Common myeloid progenitor, CD34-positive (primary cell): ENCODE results near the gene SEPTIN3.
A peak's percentile ranks its signal among the peaks of the same experiment; 100 is the strongest.

ENCODE experiments used
- CTCF ChIA-PET: fragments of 350-600 bp; sonication (Branson Sonifier 250); formaldehyde crosslinking; loops from one replicate; lab custom pipeline; 2021; ENCODE audit warnings: antibody characterized with exemption; lab: Charles Lee
- POLR2A ChIA-PET: fragments of 350-600 bp; sonication (Branson Sonifier 250); formaldehyde crosslinking; loops from one replicate; lab custom pipeline; 2021; ENCODE audit warnings: antibody characterized with exemption; lab: Charles Lee
- DNase-seq, 3 donors: peaks; one replicate each; pipeline versions ENCODE4 v3.0.0 to v3.0.0-alpha.2; 2013
- H3K27ac ChIP-seq, 2 experiments: 1 replicate in 1 of 2; 2 replicates in 1 of 2; pipeline ENCODE4 v1.7.0; 2013; ENCODE audit warnings: inconsistent platforms in 2 of 2, low read length in 2 of 2, mild to moderate bottlenecking in 2 of 2, low read depth in 1 of 2, moderate library complexity in 1 of 2; ENCODE audit not compliant: severe bottlenecking in 2 of 2, insufficient read depth in 1 of 2, poor library complexity in 1 of 2
- H3K27me3 ChIP-seq, 5 experiments: replicated peaks in 2 of 5; 1 replicate in 3 of 5; 2 replicates in 2 of 5; pipeline versions ENCODE4 v1.6.1 to v1.7.0; 2013; ENCODE audit warnings: low read length in 4 of 5, mild to moderate bottlenecking in 2 of 5, moderate library complexity in 2 of 5, inconsistent platforms in 1 of 5; ENCODE audit not compliant: insufficient read depth in 5 of 5, control insufficient read depth in 4 of 5
- H3K36me3 ChIP-seq, 4 experiments: 1 replicate in 2 of 4; 2 replicates in 2 of 4; pipeline versions ENCODE4 v1.6.1 to v1.7.0; 2013; ENCODE audit warnings: low read length in 3 of 4, control low read depth in 1 of 4, mild to moderate bottlenecking in 1 of 4; ENCODE audit not compliant: control insufficient read depth in 4 of 4, insufficient read depth in 4 of 4
- H3K4me1 ChIP-seq, 4 experiments: 1 replicate in 3 of 4; 2 replicates in 1 of 4; pipeline versions ENCODE4 v1.6.1 to v1.7.1; 2013; ENCODE audit warnings: low read length in 3 of 4, mild to moderate bottlenecking in 3 of 4, control low read depth in 1 of 4, inconsistent platforms in 1 of 4, moderate library complexity in 1 of 4; ENCODE audit not compliant: control insufficient read depth in 4 of 4, insufficient read depth in 4 of 4; ENCODE audit errors: control extremely low read depth in 1 of 4
- H3K4me3 ChIP-seq, 7 experiments: 1 replicate in 4 of 7; 2 replicates in 3 of 7; pipeline versions ENCODE4 v1.5.1 to v1.7.0; 2013; ENCODE audit warnings: mild to moderate bottlenecking in 7 of 7, low read length in 6 of 7, moderate library complexity in 6 of 7, inconsistent platforms in 2 of 7, low read depth in 2 of 7, control low read depth in 1 of 7; ENCODE audit not compliant: insufficient read depth in 4 of 7, control insufficient read depth in 1 of 7; ENCODE audit errors: extremely low read depth in 1 of 7
- H3K9me3 ChIP-seq, 5 experiments: 1 replicate in 4 of 5; 2 replicates in 1 of 5; pipeline versions ENCODE4 v1.6.1 to v1.7.1; 2013; ENCODE audit warnings: low read length in 4 of 5, mild to moderate bottlenecking in 2 of 5, inconsistent platforms in 1 of 5, low read depth in 1 of 5, moderate library complexity in 1 of 5; ENCODE audit not compliant: control insufficient read depth in 4 of 5, insufficient read depth in 2 of 5; ENCODE audit errors: control extremely low read depth in 1 of 5
- WGBS: methylation state at CpG from one replicate; pipeline ENCODE4 v1.1.5; 2013; ENCODE audit not compliant: insufficient coverage; 5-methylcytosine and 5-hydroxymethylcytosine counted together

The SEPTIN3 gene

DNA sequence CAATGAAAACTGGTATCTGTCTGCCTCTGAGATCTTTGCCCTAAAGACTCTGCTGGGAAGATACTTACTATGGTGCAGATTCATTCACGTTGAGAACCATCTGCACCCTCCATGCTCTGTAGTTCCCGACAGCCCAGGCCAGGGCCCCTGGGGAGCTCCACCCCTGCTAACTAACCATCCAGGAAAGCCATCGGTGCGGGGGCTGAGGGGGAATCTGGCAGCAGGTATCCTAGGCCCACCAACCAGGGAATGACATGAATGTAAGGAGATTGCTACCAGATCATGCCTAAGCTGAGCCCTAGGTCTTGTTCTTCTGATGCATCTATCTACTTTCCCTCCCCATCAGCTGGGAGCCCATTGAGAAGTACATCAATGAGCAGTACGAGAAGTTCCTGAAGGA lies 18.0 kb downstream of the SEPTIN3 start:
- POLR2A ChIA-PET = no interaction called here
- H3K27ac ChIP-seq = no peak overlapping the region
- no peak overlapping the region for H3K4me3 ChIP-seq
- no peaks in the 10 kb centered on the region for H3K9me3 ChIP-seq
- H3K27me3 ChIP-seq = peaks cover 0 to 7% (median 0%) of the 10 kb centered on the region in 5 experiments
- CTCF ChIA-PET = interaction anchor here (1.1 kb wide), 1 partner anchor 126 kb away, joined by 3 read pairs; no protein-coding TSS in a partner anchor
- no peaks in the 10 kb centered on the region for H3K36me3 ChIP-seq
- 99% methylated on average over 5 of the region's 5 CpGs for WGBS
- no peaks in the 10 kb centered on the region for H3K4me1 ChIP-seq
- DNase-seq = no peak

GRCh38 chr22:41989246-41989645 lies 20.0 kb downstream of the SEPTIN3 start:
- no peak for DNase-seq
- Histone ChIP-seq H3K9me3 (no peaks in the 10 kb centered on the region), H3K27ac (no peak overlapping the region), H3K4me1 (no peaks in the 10 kb centered on the region), H3K36me3 (no peaks in the 10 kb centered on the region), H3K4me3 (no peak overlapping the region), H3K27me3 (peaks cover 0 to 8% (median 0%) of the 10 kb centered on the region in 5 experiments)
- ChIA-PET POLR2A (no interaction called here), CTCF (no interaction called here)
- 85% methylated on average over 4 of the region's 4 CpGs for WGBS

GRCh38 chr22:41991111-41991510 lies 21.9 kb downstream of the SEPTIN3 start:
- 100% methylated on average over 5 of the region's 7 CpGs for WGBS
- DNase-seq = no peak
- no peaks in the 10 kb centered on the region for H3K36me3 ChIP-seq
- H3K4me1 ChIP-seq = no peaks in the 10 kb centered on the region
- no peak overlapping the region for H3K4me3 ChIP-seq
- H3K9me3 ChIP-seq = no peaks in the 10 kb centered on the region
- ChIA-PET CTCF (no interaction called here), POLR2A (interaction anchor here (0.6 kb wide), 1 partner anchor 66 kb away, joined by 3 read pairs; no protein-coding TSS in a partner anchor)
- H3K27me3 ChIP-seq = peaks cover 0 to 8% (median 0%) of the 10 kb centered on the region in 5 experiments
- no peak overlapping the region for H3K27ac ChIP-seq

GRCh38 chr22:41992496-41992895 lies 23.3 kb downstream of the SEPTIN3 start:
- ChIA-PET POLR2A (no interaction called here), CTCF (no interaction called here)
- Histone ChIP-seq H3K4me3 (no peak overlapping the region), H3K36me3 (no peaks in the 10 kb centered on the region), H3K4me1 (no peaks in the 10 kb centered on the region), H3K27me3 (peaks cover 0 to 8% (median 3%) of the 10 kb centered on the region in 5 experiments), H3K27ac (no peak overlapping the region), H3K9me3 (no peaks in the 10 kb centered on the region)
- 98% methylated on average over 5 of the region's 5 CpGs for WGBS
- no peak for DNase-seq

DNA sequence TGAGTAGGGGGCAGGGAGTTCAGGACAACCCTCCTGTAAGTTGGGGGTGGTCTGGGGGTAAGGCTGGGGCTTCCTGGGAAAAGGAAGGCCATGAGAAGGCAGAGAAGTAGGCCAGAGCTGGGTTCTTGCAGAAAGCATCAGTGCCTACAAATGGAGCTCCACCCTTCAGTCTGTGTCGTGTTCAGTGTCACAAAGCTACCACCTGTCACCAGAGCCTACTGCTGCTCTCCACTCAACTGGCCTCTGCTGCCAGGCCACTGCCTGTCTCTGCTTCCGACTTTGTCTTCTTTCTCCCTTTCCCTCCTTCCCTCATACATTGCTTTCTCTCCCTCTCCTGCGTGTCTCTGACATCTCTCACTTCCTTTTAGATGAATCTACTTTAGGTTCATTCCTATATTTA lies 26.0 kb downstream of the SEPTIN3 start:
- 97% methylated on average over 3 of the region's 3 CpGs for WGBS
- POLR2A ChIA-PET = no interaction called here
- H3K4me1 ChIP-seq = peaks cover 0 to 10% (median 0%) of the 10 kb centered on the region in 4 experiments
- H3K36me3 ChIP-seq = no peaks in the 10 kb centered on the region
- DNase-seq = no peak
- CTCF ChIA-PET = interaction anchor here (1.0 kb wide), 1 partner anchor 15 kb away, joined by 3 read pairs; no protein-coding TSS in a partner anchor
- no peaks in the 10 kb centered on the region for H3K9me3 ChIP-seq
- no peak overlapping the region for H3K27ac ChIP-seq
- H3K27me3 ChIP-seq = peaks cover 0 to 8% (median 3%) of the 10 kb centered on the region in 5 experiments
- H3K4me3 ChIP-seq = no peak overlapping the region

DNA sequence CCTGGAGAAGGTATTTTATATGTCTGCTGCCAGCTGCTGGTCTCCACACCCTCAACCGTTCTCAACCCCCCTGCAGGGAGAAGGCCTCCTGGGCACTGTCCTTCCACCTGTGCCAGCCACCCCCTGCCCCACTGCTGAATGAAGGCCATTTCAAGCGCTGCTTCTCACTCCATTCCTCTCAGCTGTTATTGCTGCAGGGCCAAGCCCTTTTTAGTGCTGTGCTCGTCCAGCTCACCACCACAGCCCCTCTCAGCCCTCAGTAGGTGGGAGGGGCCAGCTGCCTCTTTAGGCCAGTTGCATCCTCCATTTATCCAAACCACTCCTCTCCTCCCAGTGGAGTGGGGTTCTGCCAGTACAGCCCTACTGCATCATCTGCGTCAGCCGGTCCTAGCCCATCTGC lies 27.6 kb downstream of the SEPTIN3 start:
- 96% methylated on average over 5 of the region's 5 CpGs for WGBS
- Histone ChIP-seq H3K4me3 (no peak overlapping the region), H3K27me3 (peaks cover 0 to 8% (median under 1%) of the 10 kb centered on the region in 5 experiments), H3K4me1 (peaks cover 0 to 10% (median 0%) of the 10 kb centered on the region in 4 experiments), H3K9me3 (peaks cover 0 to 2% (median 0%) of the 10 kb centered on the region in 5 experiments), H3K27ac (no peak overlapping the region), H3K36me3 (peaks cover 0 to 4% (median 1%) of the 10 kb centered on the region in 4 experiments)
- CTCF ChIA-PET = no interaction called here
- POLR2A ChIA-PET = no interaction called here
- no peak for DNase-seq

DNA sequence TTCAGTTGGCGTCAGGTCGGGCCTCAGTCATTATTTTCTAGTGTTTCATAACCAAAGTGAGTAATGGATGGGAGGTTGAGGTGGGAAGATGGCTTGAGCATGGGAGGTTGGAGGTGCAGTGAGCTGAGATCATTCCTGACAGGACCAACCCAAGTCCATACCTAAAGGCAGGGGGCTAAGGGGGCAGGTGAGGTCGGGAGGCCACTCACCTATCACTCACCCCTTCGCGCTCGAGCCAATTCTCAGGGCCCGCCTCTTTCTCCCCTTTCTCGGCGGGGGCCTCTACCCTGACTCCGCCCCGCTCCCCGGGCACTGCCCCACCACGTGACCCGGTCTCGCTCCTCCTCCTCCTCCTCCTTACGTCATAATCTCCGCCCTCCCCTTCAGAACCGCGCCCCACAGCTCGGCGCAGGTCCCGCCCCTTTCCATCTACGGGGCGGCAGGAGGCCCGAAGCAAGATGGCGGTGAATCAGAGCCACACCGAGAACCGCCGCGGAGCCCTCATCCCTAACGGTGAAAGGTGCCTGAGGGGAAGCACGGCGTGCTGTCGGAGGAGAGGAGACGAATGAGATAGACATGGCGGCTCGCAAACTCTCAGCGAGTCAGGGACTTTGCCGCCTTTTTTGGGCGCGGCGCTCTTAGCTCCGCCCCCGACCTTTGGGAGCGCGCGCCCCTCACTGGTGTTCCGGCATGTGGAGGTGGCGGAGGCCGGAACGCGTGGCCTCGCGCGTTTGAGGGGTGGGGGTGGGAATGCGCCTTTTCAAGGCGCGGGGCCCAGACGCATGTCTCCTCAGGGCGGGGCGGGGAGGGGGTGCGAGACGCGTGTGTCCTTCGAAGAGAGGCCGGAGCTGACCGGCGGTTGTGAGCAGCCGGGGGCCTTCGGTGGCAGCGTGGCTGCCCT lies 29.4 kb downstream of the SEPTIN3 start, which contains the start of gene WBP2NL:
Gene WBP2NL (plus strand): TSS at position 428 of the 901 bp plus-strand sequence. CDS start 31 bp downstream, at position 459.
- Histone ChIP-seq H3K27me3 (peaks cover 0 to 5% (median 0%) of the 10 kb centered on the region in 5 experiments), H3K4me3 (peak within 1 kb of the TSS; percentile 38 to 84 (median 59)), H3K36me3 (peaks cover 0 to 4% (median 1%) of the 10 kb centered on the region in 4 experiments), H3K9me3 (peaks cover 0 to 2% (median 0%) of the 10 kb centered on the region in 5 experiments), H3K4me1 (peaks cover 0 to 10% (median 0%) of the 10 kb centered on the region in 4 experiments), H3K27ac (no peak within 1 kb of the TSS)
- 40% methylated on average over 41 of the region's 71 CpGs for WGBS
- ChIA-PET CTCF (interaction anchor here (1.3 kb wide), 1 partner anchor 32 kb away, joined by 3 read pairs; no protein-coding TSS in a partner anchor), POLR2A (no interaction called here)
- peak; percentile 85 to 91 (median 91) for DNase-seq
